Right lobe of liver (tissue), 4 donors: ENCODE results near the gene PER2.

Experiments used
- CTCF ChIP-seq, 4 donors: fragments of 200-600 bp in 3 of 4; fragments of 450-650 bp in 1 of 4; IDR thresholded peaks; one replicate each; pipeline versions ENCODE4 v1.5.1 to v1.8.0; 2016 to 2022; ENCODE audit warnings: antibody characterized with exemption in 4 of 4, mild to moderate bottlenecking in 2 of 4
- POLR2A ChIP-seq: fragments of 450-650 bp; IDR thresholded peaks from one replicate; pipeline ENCODE4 v1.6.1; 2017; ENCODE audit warnings: antibody characterized with exemption, mild to moderate bottlenecking
- donor health status: DM: no; HTN: no; CAD: no.
- donor health status: DM: no; HTN: no; CAD: no.
- donor health status: DM: no; HTN: yes; CAD: no.

DNA sequence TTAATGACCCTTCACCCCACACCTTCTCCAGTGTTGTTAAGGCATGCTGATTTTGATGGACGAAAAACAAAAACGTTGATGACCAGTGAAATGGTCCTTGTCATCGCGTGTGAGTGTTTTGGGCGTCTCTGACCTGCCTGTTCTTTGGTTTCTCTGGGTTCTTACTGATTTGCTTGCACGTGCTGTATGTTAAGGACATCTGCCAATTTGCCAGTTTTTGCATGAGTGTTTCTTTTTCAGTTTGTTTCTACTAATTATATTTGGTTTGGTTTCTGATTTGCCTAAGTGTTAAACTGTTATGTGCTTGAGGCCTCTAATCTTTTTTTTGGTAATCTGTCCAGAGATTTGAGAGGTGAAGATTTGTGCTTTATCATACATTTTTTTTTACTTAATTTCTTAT, 46.5 kb upstream of the PER2 start:
- TF ChIP-seq POLR2A = no peak
- TF ChIP-seq CTCF (IDR thresholded peaks at IDR 0.05) = no peak
